A549 (cell line): Measurements from ENCODE around the gene LRRC8A. TPM values are rescaled to one million over a fixed set of nuclear protein-coding genes. Genes with fewer than 3 reads are reported as not detected.

Experiments
- ATAC-seq, 2 experiments: fragments of 200-7000 bp in 1 of 2; fragments of >200 bp in 1 of 2; cut with Nextera tagmentation in 1 of 2; cut with Tn5 transposase in 1 of 2; 3 replicates each; pipeline versions ENCODE4 v1.8.0 to v1.9.1; 2018 to 2020; ENCODE audit warnings: mild to moderate bottlenecking in 1 of 2, moderate library complexity in 1 of 2
- CTCF ChIA-PET: fragments of 300-600 bp; sonication (Branson Sonifier 250); formaldehyde crosslinking; extraction: SDS; loops from one replicate; lab custom pipeline; 2021; ENCODE audit warnings: antibody characterized with exemption, inconsistent platforms; lab: Yijun Ruan, JAX
- POLR2A ChIA-PET: fragments of 350-600 bp; formaldehyde crosslinking; extraction: SDS; loops from one replicate; lab custom pipeline; 2021; ENCODE audit warnings: antibody characterized with exemption, inconsistent platforms; lab: Yijun Ruan, JAX
- DNase-seq, 2 experiments: peaks; one replicate each; pipeline versions ENCODE4 v3.0.0 to v3.0.0-alpha.2; 2011 to 2016; ENCODE audit warnings: low read depth in 1 of 2, low spot score in 1 of 2
- FAIRE-seq: peaks from 2 replicates; lab custom pipeline; 2011; peaks lifted over from hg19 to GRCh38; lab: Jason Lieb, UNC
- H3K27ac ChIP-seq, 2 experiments: fragments of >200 bp; sonication (Bioruptor Twin); formaldehyde crosslinking; 3 replicates each; pipeline ENCODE4 v1.5.1; 2016 to 2017
- H3K4me1 ChIP-seq: fragments of >200 bp; sonication (Bioruptor Twin); formaldehyde crosslinking; 3 replicates; pipeline ENCODE4 v1.6.1; 2016
- H3K4me2 ChIP-seq: fragments of >200 bp; sonication (Bioruptor Twin); formaldehyde crosslinking; 3 replicates; pipeline ENCODE4 v1.6.1; 2016
- H3K4me3 ChIP-seq: fragments of >200 bp; sonication (Bioruptor Twin); formaldehyde crosslinking; 3 replicates; pipeline ENCODE4 v1.5.1; 2016
- H3K9me3 ChIP-seq: fragments of >200 bp; sonication (Bioruptor Twin); formaldehyde crosslinking; 3 replicates; pipeline ENCODE4 v1.6.1; 2016
- CEBPB ChIP-seq, 2 experiments: fragments of >200 bp in 1 of 2; sonication (Bioruptor Twin) in 1 of 2; formaldehyde crosslinking in 1 of 2; IDR thresholded peaks; 2 replicates each; pipeline ENCODE4 v1.6.1; 2012 to 2016
- CHD4 ChIP-seq: fragments of 200-600 bp; sonication (generic); IDR thresholded peaks from 2 replicates; pipeline ENCODE4 v1.6.1; 2016; ENCODE audit warnings: antibody characterized with exemption, mild to moderate bottlenecking, borderline replicate concordance
- ESRRA ChIP-seq: fragments of 150-350 bp; IDR thresholded peaks from 2 replicates; pipeline ENCODE4 v1.6.1; 2014; ENCODE audit warnings: mild to moderate bottlenecking, low read length, borderline replicate concordance
- JUN ChIP-seq, 2 experiments: fragments of >200 bp; sonication (Bioruptor Twin); formaldehyde crosslinking; IDR thresholded peaks; 2 replicates in 1 of 2; 3 replicates in 1 of 2; pipeline ENCODE4 v1.6.1; 2016 to 2017
- JUNB ChIP-seq: fragments of >200 bp; sonication (Bioruptor Twin); formaldehyde crosslinking; IDR thresholded peaks from 2 replicates; pipeline ENCODE4 v1.6.1; 2016
- KDM5A ChIP-seq: fragments of 200-600 bp; sonication (generic); IDR thresholded peaks from 2 replicates; pipeline ENCODE4 v1.6.1; 2016; ENCODE audit warnings: antibody characterized with exemption, mild to moderate bottlenecking
- NFE2L2 ChIP-seq: fragments of 150-350 bp; conservative IDR thresholded peaks from 2 replicates; pipeline ENCODE4 v1.6.1; 2014; ENCODE audit warnings: low read length
- NPAS2 ChIP-seq: fragments of 250-450 bp; sonication (Bioruptor Pico); IDR thresholded peaks from 2 replicates; pipeline ENCODE4 v1.8.0; 2022; ENCODE audit warnings: mild to moderate bottlenecking, moderate library complexity, borderline replicate concordance
- RAD21 ChIP-seq, 2 experiments: fragments of >200 bp in 1 of 2; sonication (Bioruptor Twin) in 1 of 2; formaldehyde crosslinking in 1 of 2; IDR thresholded peaks in 1 of 2; conservative IDR thresholded peaks in 1 of 2; 2 replicates in 1 of 2; 3 replicates in 1 of 2; pipeline ENCODE4 v1.6.1; 2012 to 2018; ENCODE audit warnings: inconsistent platforms in 1 of 2
- RCOR1 ChIP-seq: fragments of 150-350 bp; IDR thresholded peaks from 2 replicates; pipeline ENCODE4 v1.6.1; 2014; ENCODE audit warnings: antibody characterized with exemption, low read length, low read depth
- ZSCAN20 ChIP-seq: fragments of 250-450 bp; sonication (Bioruptor Pico); IDR thresholded peaks from 2 replicates; pipeline ENCODE4 v1.8.0; 2022; ENCODE audit warnings: mild to moderate bottlenecking, moderate library complexity
- WGBS: methylation state at CpG from one replicate; pipeline ENCODE4 v1.1.6; 2017; ENCODE audit errors: missing lambda C conversion rate; 5-methylcytosine and 5-hydroxymethylcytosine counted together
- polyA plus RNA-seq, 4 experiments: library from polyadenylated mRNA; depleted of rRNA in 3 of 4; stranded (reverse); fragments of >200 nt; fragmentation: RNase III in 1 of 4; extraction: RNeasy Plus Mini Kit Qiagen cat#74134 plus additional on column Dnase treatment in 1 of 4; gene quantifications; 2 replicates in 3 of 4; 3 replicates in 1 of 4; pipeline ENCODE4 v1.2.3, GENCODE V29; 2011 to 2017
- TF ChIP-seq, protein P1 (sequence below): fragments of >200 bp; sonication (Bioruptor Twin); formaldehyde crosslinking; IDR thresholded peaks from 3 replicates; pipeline ENCODE4 v1.5.1; 2016
- TF ChIP-seq, protein P2 (sequence below): fragments of 200-600 bp; sonication (generic); IDR thresholded peaks from 2 replicates; pipeline ENCODE4 v1.6.1; 2016; ENCODE audit warnings: antibody characterized with exemption, mild to moderate bottlenecking, moderate library complexity

Gene LRRC8A
- polyA plus RNA-seq, 2 of the 4 experiments (the other 2 are of a cell fraction), result 22.9 to 25.9 TPM

DNA sequence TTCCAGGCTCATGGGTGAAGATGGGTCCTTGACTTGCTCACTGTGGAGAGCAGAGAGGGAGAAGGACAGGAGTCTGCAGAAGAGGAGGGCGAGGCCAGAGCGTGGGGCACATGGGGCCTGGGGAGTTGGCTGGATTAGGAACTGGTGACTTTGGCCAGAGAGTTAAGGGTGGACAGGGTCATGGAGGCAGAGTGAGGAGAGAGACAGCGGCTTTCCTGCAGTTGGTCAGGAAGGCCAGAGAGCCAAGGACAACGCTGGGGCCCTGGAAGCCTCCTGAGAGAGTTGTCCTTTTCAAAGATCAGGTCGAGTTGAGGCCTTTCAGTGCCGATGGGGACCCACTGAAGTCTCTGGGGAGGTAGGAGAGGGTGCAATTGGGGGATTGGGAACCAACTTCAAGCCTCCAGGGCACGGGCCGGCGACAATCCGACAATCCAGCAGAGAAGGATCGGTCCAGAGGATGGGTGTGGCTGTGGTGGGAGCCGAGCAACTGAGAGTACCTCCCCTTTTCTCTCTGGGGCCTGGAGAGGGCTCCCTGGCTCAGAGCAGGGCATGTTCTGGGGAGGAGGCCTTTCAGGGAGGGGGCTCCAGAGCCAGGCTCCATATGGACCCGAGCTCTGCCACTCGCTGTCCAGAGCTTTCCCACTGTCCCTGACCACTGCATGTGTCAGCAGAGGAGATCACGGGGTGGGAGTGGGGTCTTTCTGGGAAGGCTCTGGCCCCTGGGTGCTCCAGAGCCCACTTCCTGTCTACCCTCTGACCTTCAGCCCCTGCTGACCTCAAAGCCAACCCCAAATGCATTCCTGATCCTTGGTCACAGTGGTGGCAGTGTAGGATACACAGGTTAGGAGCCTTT, 31.3 kb downstream of the LRRC8A start:
- TF ChIP-seq ZSCAN20 (CRISPR knock-in tag), result no peak
- no peak for TF ChIP-seq NPAS2
- TF ChIP-seq JUN (IDR thresholded peaks at IDR 0.05), result no peak
- no peak for TF ChIP-seq ESRRA
- no peak for TF ChIP-seq RCOR1
- no peak for TF ChIP-seq RAD21 (conservative IDR thresholded peaks at IDR 0.05 in 1 of 2, IDR thresholded peaks at IDR 0.05 in 1 of 2)
- no peak for TF ChIP-seq KDM5A
- no peak for TF ChIP-seq JUNB
- TF ChIP-seq, protein P1, sequence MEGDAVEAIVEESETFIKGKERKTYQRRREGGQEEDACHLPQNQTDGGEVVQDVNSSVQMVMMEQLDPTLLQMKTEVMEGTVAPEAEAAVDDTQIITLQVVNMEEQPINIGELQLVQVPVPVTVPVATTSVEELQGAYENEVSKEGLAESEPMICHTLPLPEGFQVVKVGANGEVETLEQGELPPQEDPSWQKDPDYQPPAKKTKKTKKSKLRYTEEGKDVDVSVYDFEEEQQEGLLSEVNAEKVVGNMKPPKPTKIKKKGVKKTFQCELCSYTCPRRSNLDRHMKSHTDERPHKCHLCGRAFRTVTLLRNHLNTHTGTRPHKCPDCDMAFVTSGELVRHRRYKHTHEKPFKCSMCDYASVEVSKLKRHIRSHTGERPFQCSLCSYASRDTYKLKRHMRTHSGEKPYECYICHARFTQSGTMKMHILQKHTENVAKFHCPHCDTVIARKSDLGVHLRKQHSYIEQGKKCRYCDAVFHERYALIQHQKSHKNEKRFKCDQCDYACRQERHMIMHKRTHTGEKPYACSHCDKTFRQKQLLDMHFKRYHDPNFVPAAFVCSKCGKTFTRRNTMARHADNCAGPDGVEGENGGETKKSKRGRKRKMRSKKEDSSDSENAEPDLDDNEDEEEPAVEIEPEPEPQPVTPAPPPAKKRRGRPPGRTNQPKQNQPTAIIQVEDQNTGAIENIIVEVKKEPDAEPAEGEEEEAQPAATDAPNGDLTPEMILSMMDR, result no peak
- Histone ChIP-seq H3K4me1 (peaks cover 66% of the 10 kb centered on the region), H3K4me3 (peak overlapping the region; percentile 21; the same call in 1 of the 3 replicates), H3K9me3 (no peaks in the 10 kb centered on the region), H3K27ac (peak overlapping the region; percentile 91 to 97), H3K4me2 (peak overlapping the region; percentile 79)
- WGBS, result 45% methylated on average over 13 of the region's 15 CpGs
- POLR2A ChIA-PET, result interaction anchor here (1.0 kb wide), 1 partner anchor 34 kb away, joined by 3 read pairs; no protein-coding TSS in a partner anchor
- DNase-seq (peak in 1 of 2 experiments; percentile 42), FAIRE-seq (no peak), ATAC-seq (peak in 1 of 2 experiments; percentile 57; a peak in 3 of 6 replicates)
- CTCF ChIA-PET, result interaction anchor here (0.9 to 4.3 kb wide), 8 partner anchors 7 to 50 kb away, joined by 3 to 37 read pairs (median 4); partner anchors contain the start of gene PHYHD1

DNA sequence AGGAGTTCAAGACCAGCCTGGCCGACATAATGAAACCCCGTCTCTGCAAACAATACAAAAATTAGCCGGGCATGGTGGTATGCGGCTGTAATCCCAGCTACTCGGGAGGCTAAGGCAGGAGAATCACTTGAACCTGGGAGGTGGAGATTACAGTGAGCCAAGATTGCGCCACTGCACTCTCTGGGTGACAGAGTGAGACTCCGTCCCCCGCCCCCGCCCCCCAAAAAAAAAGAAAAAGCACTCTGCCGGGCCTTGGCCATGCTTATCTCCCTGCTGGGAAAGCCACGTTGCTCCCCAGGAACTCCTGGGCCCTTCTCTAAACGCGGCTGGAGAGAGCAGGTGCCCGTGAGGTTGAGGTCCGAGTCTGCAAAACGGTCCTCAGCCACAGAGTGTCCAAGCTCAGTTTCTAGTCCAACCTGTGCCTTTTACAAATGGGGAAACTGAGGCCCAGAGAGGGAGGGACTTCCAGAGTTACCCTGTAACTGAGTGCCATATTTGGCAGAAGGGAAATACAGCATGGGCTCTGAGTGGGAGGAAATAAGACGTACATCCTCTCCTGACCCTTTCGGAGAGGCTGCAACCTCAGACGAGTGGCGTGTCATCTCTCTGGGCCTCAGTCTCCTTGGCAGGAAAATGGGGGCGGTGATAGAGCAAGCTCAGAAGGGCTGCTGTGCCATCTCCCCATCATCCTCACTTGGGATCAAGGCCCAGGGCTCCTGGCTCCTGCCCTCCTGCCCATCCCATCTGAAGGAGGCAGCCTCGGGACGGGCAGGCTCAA, 32.3 kb downstream of the LRRC8A start:
- TF ChIP-seq NFE2L2 (no peak), CEBPB (IDR thresholded peaks at IDR 0.05) (0 out of 4 replicates have a peak, but pooled peaks of 1 of the 2 experiments have one; percentile 34), ZSCAN20 (CRISPR knock-in tag) (no peak), CHD4 (no peak)
- TF ChIP-seq, protein P2, sequence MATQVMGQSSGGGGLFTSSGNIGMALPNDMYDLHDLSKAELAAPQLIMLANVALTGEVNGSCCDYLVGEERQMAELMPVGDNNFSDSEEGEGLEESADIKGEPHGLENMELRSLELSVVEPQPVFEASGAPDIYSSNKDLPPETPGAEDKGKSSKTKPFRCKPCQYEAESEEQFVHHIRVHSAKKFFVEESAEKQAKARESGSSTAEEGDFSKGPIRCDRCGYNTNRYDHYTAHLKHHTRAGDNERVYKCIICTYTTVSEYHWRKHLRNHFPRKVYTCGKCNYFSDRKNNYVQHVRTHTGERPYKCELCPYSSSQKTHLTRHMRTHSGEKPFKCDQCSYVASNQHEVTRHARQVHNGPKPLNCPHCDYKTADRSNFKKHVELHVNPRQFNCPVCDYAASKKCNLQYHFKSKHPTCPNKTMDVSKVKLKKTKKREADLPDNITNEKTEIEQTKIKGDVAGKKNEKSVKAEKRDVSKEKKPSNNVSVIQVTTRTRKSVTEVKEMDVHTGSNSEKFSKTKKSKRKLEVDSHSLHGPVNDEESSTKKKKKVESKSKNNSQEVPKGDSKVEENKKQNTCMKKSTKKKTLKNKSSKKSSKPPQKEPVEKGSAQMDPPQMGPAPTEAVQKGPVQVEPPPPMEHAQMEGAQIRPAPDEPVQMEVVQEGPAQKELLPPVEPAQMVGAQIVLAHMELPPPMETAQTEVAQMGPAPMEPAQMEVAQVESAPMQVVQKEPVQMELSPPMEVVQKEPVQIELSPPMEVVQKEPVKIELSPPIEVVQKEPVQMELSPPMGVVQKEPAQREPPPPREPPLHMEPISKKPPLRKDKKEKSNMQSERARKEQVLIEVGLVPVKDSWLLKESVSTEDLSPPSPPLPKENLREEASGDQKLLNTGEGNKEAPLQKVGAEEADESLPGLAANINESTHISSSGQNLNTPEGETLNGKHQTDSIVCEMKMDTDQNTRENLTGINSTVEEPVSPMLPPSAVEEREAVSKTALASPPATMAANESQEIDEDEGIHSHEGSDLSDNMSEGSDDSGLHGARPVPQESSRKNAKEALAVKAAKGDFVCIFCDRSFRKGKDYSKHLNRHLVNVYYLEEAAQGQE, result no peak
- ATAC-seq, result no peak
- Histone ChIP-seq H3K9me3 (no peaks in the 10 kb centered on the region), H3K4me2 (peak overlapping the region; percentile 79), H3K4me3 (no peak overlapping the region), H3K27ac (peak overlapping the region; percentile 91 to 97), H3K4me1 (peaks cover 70% of the 10 kb centered on the region)
- DNase-seq, result no peak
- POLR2A ChIA-PET, result no interaction called here
- CTCF ChIA-PET, result interaction anchor here (0.9 to 4.3 kb wide), 2 partner anchors 14 to 51 kb away, joined by 3 to 37 read pairs; no protein-coding TSS in a partner anchor
- no peak for FAIRE-seq
- 81% methylated on average over 18 of the region's 23 CpGs for WGBS
